Ishikawa (cell line): ENCODE data around the gene LYRM4.

Source experiments
- CEBPB ChIP-seq: IDR thresholded peaks from 2 replicates; pipeline ENCODE4 v1.6.1; 2012
- CREB1 ChIP-seq: IDR thresholded peaks from 2 replicates; pipeline ENCODE4 v1.6.1; 2012; ENCODE audit warnings: low read depth
- EGR1 ChIP-seq: IDR thresholded peaks from 2 replicates; pipeline ENCODE4 v1.6.1; 2012
- EP300 ChIP-seq: IDR thresholded peaks from 2 replicates; pipeline ENCODE4 v1.6.1; 2012; ENCODE audit warnings: borderline replicate concordance
- FOXM1 ChIP-seq: IDR thresholded peaks from 2 replicates; pipeline ENCODE4 v1.6.1; 2012; ENCODE audit warnings: low read depth, borderline replicate concordance
- MAX ChIP-seq: IDR thresholded peaks from 2 replicates; pipeline ENCODE4 v1.6.1; 2012
- NFIC ChIP-seq: IDR thresholded peaks from 2 replicates; pipeline ENCODE4 v1.6.1; 2012
- RAD21 ChIP-seq: IDR thresholded peaks from 2 replicates; pipeline ENCODE4 v1.6.1; 2012; ENCODE audit warnings: low read depth
- TAF1 ChIP-seq: IDR thresholded peaks from 2 replicates; pipeline ENCODE4 v1.6.1; 2012; ENCODE audit warnings: low read depth, mild to moderate bottlenecking
- TCF12 ChIP-seq: IDR thresholded peaks from 2 replicates; pipeline ENCODE4 v1.6.1; 2012; ENCODE audit warnings: low read depth
- TEAD4 ChIP-seq: IDR thresholded peaks from 2 replicates; pipeline ENCODE4 v1.6.1; 2012
- YY1 ChIP-seq: IDR thresholded peaks from 2 replicates; pipeline ENCODE4 v1.6.1; 2012; ENCODE audit warnings: low read depth
- ZBTB7A ChIP-seq: IDR thresholded peaks from 2 replicates; pipeline ENCODE4 v1.6.1; 2012; ENCODE audit warnings: low read depth
- TF ChIP-seq, protein P1 (sequence below): IDR thresholded peaks from 2 replicates; pipeline ENCODE4 v1.6.1; 2012; ENCODE audit warnings: low read depth, mild to moderate bottlenecking
- TF ChIP-seq, protein P2 (sequence below): IDR thresholded peaks from 2 replicates; pipeline ENCODE4 v1.6.1; 2012

The LYRM4 gene

DNA sequence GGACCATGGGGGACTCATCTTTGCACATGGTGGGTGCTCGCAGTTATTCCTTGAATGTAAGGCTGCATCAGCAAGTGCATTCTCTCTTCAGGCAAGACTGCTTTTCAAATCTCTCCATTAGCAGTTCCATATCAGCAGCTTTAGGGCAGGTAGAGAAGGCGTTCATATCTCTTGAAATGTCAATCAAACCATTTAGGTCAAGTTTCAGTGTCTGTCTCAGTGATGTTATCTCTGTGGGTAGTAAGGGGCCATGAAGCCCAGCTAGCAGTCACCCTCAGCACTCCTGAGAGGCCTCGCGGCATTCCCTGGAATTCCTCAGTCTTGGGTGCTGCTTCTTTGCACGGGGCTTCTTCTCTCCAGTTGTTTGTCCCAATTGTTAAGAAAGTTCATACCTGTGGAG lies 24.8 kb upstream of the LYRM4 start:
- no peak for TF ChIP-seq TAF1
- TF ChIP-seq RAD21: no peak
- TF ChIP-seq FOXM1: no peak
- TF ChIP-seq, protein P1, sequence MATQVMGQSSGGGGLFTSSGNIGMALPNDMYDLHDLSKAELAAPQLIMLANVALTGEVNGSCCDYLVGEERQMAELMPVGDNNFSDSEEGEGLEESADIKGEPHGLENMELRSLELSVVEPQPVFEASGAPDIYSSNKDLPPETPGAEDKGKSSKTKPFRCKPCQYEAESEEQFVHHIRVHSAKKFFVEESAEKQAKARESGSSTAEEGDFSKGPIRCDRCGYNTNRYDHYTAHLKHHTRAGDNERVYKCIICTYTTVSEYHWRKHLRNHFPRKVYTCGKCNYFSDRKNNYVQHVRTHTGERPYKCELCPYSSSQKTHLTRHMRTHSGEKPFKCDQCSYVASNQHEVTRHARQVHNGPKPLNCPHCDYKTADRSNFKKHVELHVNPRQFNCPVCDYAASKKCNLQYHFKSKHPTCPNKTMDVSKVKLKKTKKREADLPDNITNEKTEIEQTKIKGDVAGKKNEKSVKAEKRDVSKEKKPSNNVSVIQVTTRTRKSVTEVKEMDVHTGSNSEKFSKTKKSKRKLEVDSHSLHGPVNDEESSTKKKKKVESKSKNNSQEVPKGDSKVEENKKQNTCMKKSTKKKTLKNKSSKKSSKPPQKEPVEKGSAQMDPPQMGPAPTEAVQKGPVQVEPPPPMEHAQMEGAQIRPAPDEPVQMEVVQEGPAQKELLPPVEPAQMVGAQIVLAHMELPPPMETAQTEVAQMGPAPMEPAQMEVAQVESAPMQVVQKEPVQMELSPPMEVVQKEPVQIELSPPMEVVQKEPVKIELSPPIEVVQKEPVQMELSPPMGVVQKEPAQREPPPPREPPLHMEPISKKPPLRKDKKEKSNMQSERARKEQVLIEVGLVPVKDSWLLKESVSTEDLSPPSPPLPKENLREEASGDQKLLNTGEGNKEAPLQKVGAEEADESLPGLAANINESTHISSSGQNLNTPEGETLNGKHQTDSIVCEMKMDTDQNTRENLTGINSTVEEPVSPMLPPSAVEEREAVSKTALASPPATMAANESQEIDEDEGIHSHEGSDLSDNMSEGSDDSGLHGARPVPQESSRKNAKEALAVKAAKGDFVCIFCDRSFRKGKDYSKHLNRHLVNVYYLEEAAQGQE: no peak
- TF ChIP-seq TEAD4: no peak
- TF ChIP-seq CREB1: no peak
- TF ChIP-seq CEBPB: no peak
- TF ChIP-seq EGR1: no peak
- no peak for TF ChIP-seq TCF12
- no peak for TF ChIP-seq ZBTB7A
- TF ChIP-seq EP300: no peak
- no peak for TF ChIP-seq NFIC
- no peak for TF ChIP-seq YY1
- no peak for TF ChIP-seq MAX
- TF ChIP-seq, protein P2, sequence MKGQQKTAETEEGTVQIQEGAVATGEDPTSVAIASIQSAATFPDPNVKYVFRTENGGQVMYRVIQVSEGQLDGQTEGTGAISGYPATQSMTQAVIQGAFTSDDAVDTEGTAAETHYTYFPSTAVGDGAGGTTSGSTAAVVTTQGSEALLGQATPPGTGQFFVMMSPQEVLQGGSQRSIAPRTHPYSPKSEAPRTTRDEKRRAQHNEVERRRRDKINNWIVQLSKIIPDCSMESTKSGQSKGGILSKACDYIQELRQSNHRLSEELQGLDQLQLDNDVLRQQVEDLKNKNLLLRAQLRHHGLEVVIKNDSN: no peak

DNA sequence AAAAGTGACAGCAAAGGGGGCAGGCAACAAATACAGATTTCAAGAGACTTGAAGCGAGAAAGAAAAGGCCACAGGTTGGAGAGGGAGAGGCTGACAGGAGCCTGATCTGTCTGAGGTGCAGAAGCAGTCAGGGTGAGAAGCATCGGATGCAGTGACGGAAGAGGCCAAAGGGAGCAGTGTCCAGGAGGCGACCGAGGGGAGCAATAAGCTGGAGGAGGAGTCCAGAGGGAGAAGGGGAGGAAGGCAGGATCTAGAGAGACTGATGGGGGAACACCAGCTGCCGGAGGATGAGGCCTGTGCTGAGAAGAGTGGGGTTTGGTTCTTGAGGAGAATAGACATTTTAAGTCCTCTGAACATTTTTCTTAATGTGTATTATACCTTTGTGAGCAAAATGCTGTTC lies 24.3 kb upstream of the LYRM4 start:
- no peak for TF ChIP-seq EGR1

GRCh38 chr6:5282191-5282623 lies 21.5 kb upstream of the LYRM4 start:
- TF ChIP-seq FOXM1: no peak
- TF ChIP-seq CEBPB: no peak
- no peak for TF ChIP-seq CREB1
- no peak for TF ChIP-seq EGR1

- TF ChIP-seq EP300 (no peak), NFIC (no peak), YY1 (no peak), RAD21 (no peak), ZBTB7A (no peak), CEBPB (no peak), TAF1 (no peak), TEAD4 (no peak), TCF12 (no peak), CREB1 (no peak), MAX (no peak), FOXM1 (no peak), EGR1 (no peak)
These were observed 20.2 kb upstream of the LYRM4 start for GRCh38 chr6:5280920-5281319.

DNA sequence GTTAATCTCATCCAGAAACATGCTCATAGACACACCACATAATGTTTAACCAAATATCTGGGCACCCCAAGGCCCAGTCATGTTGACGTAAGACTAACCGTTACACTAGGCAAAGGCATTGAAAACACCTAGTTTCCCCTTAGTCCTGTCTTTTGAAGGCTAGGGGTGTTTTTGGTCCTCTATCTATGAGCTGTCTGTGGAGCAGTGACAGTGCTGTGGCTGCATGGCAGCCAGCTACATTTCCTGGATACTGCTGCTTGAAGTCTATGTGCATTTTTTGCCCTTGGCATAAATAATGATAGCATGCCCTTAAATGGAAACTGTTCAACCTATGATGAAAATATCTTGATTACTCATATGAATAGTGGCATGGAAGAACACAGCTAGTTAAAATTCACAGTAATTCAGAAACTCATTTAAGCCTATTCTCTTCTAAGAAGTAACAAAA lies 19.2 kb upstream of the LYRM4 start:
- TF ChIP-seq RAD21: no peak
- TF ChIP-seq, protein P2: no peak
- TF ChIP-seq CEBPB: no peak
- TF ChIP-seq, protein P1: no peak
- no peak for TF ChIP-seq EGR1
- no peak for TF ChIP-seq FOXM1
- no peak for TF ChIP-seq CREB1
- TF ChIP-seq TEAD4: no peak

DNA sequence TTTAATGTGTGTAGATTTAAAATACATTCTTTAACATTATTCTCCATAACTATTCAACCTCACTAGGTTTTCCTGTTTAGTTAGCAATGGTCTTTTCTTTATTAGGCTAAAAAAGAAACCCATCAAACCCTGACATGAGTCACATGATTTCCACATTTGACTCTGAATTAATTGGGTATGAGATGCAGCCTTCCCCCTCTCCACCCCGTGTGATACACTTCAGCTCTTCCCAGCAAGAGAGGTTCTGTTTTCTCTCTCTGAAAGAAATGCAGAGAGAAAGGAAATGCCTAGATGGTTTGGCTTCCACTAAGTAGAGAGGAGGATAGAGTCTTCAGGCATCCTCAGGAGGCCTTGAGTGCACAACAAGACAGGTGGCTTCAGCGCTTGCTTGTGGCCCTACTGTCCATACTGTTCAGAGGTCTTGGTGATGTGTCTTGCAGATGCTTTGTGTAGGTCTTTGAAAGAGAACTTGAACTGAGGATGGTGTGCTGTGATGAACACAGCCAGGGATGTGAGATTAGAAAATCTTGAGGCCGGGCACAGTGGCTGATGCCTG lies 17.9 kb upstream of the LYRM4 start:
- TF ChIP-seq, protein P1: no peak
- TF ChIP-seq NFIC: no peak
- no peak for TF ChIP-seq EP300
- TF ChIP-seq FOXM1: no peak
- TF ChIP-seq RAD21: no peak
- no peak for TF ChIP-seq TCF12
- no peak for TF ChIP-seq MAX
- no peak for TF ChIP-seq YY1
- TF ChIP-seq, protein P2: no peak
- TF ChIP-seq TAF1: no peak
- no peak for TF ChIP-seq ZBTB7A
- no peak for TF ChIP-seq TEAD4
- no peak for TF ChIP-seq EGR1
- no peak for TF ChIP-seq CEBPB
- no peak for TF ChIP-seq CREB1
